Omental fat pad (tissue), 4 donors: Measurements from ENCODE around the gene CCL16. TPM values are rescaled to one million over a fixed set of nuclear protein-coding genes. Genes with fewer than 3 reads are reported as not detected.

ENCODE experiments used
- ATAC-seq: fragments of 150-250 bp; one replicate; pipeline ENCODE4 v1.9.1; 2016; ENCODE audit warnings: mild to moderate bottlenecking, moderate library complexity; ENCODE audit not compliant: low FRiP score
- DNase-seq: peaks from one replicate; pipeline ENCODE4 v3.0.0-alpha.2; 2019; ENCODE audit warnings: low spot score
- CTCF ChIP-seq, 3 donors: fragments of 450-650 bp; IDR thresholded peaks; one replicate each; pipeline ENCODE4 v1.5.1; 2016 to 2017; ENCODE audit warnings: antibody characterized with exemption in 3 of 3, mild to moderate bottlenecking in 3 of 3, moderate library complexity in 2 of 3
- total RNA-seq, 4 donors: library from RNA; depleted of rRNA; stranded (reverse); fragments of >200 nt; gene quantifications; one replicate each; pipeline ENCODE4 v1.1.0, GENCODE V29; 2016

The CCL16 gene
- total RNA-seq, 4 donors from 2014 or later, result 0.69 to 2.8 TPM; not detected in 2

DNA sequence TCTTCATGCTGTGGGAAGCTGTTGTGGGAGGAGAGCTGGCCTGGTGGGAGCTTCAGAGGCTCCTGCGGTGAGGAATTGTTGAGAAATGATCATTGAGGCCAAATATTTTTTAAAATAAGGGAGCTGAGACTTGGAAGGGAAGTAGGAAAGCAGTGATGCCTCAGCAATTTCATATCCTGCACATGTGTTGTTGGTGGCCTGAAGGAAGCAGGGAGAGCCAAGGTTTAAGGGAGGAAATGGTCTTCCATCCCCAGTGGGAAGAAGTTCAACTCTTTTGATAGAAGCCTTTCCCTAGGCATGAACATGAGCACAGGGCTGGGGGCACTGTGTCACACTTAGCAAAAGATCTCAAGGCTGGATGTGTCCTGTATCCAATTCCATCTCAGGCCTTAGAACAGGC lies 5.3 kb upstream of the CCL16 start, which contains the start of gene CCL14:
CCL14 (minus strand) TSS at position 87 of the 400 bp plus-strand sequence; CDS start at position 7, 80 bp downstream.
- TF ChIP-seq CTCF (IDR thresholded peaks at IDR 0.05), result no peak
- no peak for ATAC-seq
- no peak for DNase-seq

DNA sequence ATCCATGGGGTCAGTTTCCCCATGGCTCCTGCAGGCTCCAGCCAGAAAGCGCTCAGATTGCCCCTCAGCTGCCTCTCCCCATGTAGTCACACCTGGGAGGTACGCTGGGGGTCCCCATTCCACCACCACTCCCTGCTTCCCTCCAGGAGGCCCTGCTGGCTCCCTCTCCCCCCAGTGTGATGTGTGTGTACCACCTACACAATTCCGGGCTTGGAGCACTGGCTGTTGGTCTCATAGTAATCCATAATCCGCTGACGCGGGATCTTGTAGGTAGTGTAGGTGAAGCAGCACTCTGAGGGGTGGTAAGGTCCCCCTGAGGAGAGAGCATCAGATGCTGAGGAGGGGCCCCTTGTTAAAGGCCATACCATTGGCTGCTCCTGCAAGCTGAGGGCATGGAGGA lies 2.8 kb upstream of the CCL16 start:
- ATAC-seq (no peak), DNase-seq (no peak)
- no peak for TF ChIP-seq CTCF (IDR thresholded peaks at IDR 0.05)

DNA sequence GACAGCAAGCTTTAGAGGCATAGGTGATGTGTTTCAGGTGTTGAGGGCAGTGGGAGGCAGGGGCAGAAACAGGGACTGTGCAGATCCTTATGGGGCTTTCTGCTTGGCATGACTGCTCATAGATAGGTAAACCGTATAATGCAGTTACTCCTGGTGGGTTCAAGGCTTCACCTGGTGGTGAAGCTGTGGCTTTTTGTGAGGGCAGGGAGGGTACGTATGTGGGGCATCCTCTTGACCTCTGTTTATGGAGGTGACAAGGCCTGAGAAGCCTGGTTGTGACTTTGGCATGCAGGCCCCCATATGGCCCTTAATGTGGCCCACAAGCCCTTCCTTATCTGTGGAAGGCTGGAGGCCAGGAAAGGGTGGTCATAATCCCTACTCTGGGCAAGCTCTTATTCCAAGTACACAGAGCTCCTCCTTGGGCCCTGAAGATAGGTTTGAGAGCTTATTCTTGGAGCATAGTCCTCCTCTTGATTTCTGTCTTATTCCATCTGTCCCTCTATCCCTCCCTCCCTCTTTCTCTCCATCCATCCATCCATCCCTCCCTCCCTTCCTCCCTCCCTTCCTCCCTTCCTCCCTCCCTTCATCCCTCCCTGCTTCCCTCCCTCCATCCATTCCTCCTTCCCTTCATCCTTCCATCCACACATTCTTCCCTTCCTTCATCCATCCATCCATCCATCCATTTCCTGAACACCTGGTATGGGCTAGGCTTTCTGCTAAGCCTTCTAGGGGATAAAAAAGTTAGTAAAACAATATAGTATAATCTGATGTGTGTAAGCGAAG lies 1.3 kb upstream of the CCL16 start:
- no peak for TF ChIP-seq CTCF (IDR thresholded peaks at IDR 0.05)
- no peak for ATAC-seq
- no peak for DNase-seq

- ATAC-seq (no peak), DNase-seq (no peak)
- TF ChIP-seq CTCF (IDR thresholded peaks at IDR 0.05), result no peak
Observed at GRCh38 chr17:35981908-35982330, 622 bp upstream of the CCL16 start.

DNA sequence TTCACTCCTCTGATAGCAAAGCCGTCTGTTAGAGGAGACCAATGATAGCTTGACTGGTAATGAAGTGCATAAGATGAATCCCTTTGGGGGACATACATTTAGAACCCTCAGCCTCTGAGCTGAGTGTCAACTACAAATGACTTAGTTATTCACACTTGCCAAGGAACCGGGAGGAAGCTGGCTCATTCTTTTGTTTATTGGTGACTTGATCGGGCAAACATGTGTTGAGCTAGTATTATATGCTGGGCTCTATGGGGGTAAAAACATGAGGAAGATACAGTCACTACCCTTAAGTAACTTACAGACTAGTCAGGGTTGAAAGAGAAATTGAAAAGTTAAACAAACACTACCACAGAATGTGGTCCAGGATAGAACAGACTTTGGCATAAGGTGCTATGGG lies 3.0 kb downstream of the CCL16 start:
- ATAC-seq, result no peak
- TF ChIP-seq CTCF (IDR thresholded peaks at IDR 0.05), result no peak
- no peak for DNase-seq

GRCh38 chr17:35977509-35977908 lies 3.8 kb downstream of the CCL16 start:
- no peak for TF ChIP-seq CTCF (IDR thresholded peaks at IDR 0.05)
- DNase-seq, result no peak
- ATAC-seq, result no peak
